ENCODE data around the gene IPCEF1.
"Not testable (repeated sequence)": the region's sequence is repeated elsewhere in the genome, so short reads cannot be mapped to it uniquely, and the experiment has no call there.

IPCEF1 gene

GRCh38 chr6:154329350-154330170 lies 27.0 kb downstream of the IPCEF1 start:
- DNase-seq, result no peak

DNA sequence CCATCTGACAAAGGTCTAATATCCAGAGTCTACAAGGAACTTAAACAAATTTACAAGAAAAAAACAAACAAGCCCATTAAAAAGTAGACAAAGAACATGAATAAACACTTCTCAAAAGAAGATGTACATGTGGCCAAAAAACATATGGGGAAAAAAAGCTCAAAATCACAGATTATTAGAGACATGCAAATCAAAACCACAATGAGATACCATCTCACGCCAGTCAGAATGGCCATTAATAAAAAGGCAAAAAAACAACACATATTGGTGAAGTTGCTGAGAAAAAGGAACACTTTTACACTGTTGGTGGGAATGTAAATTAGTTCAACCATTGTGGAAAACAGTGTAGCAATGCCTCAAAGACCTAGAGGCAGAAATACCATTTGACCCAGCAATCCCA lies 29.3 kb downstream of the IPCEF1 start:
- DNase-seq, result not testable (repeated sequence)

DNA sequence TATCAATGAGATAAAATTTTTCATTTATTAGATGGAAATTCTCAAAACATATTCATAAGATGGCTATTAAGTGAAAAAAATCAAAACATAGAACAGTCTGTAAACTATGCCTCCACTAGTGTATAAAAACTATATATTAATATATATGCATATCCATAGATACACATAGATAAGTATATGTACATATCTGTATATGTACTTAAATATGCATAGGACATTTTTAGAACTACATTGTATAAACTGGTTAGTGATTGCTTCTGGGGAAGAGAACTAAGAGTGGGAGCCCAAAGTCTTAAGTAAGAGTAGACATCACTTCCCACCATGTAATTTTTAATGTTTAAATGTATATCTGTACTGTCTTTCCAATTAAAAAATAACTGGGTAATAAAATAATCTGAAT lies 31.5 kb downstream of the IPCEF1 start:
- DNase-seq, result no peak

- DNase-seq, result no peak
These were observed 36.4 kb downstream of the IPCEF1 start for GRCh38 chr6:154320181-154320580.

GRCh38 chr6:154319231-154319858 lies 37.3 kb downstream of the IPCEF1 start:
- no peak for DNase-seq

- DNase-seq, result no peak
These were observed 37.9 kb downstream of the IPCEF1 start for GRCh38 chr6:154318721-154319120.

GRCh38 chr6:154316131-154316530 lies 40.5 kb downstream of the IPCEF1 start:
- no peak for DNase-seq

GRCh38 chr6:154314084-154314483 lies 42.5 kb downstream of the IPCEF1 start:
- DNase-seq, result no peak

- DNase-seq, result no peak
These were observed 47.6 kb downstream of the IPCEF1 start for GRCh38 chr6:154308986-154309385.

GRCh38 chr6:154307696-154308425 lies 48.7 kb downstream of the IPCEF1 start:
- no peak for DNase-seq

DNA sequence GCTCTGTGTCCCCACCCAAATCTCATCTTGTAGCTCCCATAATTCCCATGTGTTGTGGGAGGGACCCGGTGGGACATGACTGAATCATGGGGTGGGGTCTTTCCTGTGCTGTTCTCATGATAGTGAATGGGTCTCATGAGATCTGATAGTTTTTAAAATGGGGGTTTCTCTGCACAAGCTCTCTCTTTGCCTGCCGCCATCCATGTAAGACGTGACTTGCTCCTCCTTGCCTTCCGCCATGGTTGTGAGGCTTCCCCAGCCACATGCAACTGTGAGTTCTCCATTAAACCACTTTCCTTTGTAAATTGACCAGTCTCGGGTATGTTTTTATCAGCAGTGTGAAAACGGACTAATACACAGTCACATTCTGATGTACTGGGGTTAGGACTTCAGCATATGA lies 49.5 kb downstream of the IPCEF1 start:
- not testable (repeated sequence) for DNase-seq

DNA sequence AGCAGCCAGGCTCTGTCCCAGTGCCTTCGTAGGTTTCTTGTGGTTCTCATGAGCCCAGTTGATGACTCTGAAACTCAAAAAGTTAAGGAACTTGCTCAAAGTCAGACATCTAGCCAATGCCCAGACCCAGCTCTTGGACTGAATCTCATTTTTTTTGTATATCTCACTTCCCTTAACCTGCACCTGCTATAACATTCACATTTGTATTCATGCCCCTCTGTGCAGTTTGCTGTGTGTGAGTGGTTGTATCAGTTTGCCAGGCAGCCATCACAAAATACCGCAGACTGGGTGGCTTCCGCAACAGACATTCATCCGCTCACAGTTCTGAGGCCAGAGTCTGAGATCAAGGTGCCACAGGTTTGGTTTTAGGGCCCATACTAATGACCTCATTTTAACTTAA lies 49.9 kb downstream of the IPCEF1 start:
- DNase-seq, result no peak

GRCh38 chr6:154304191-154304590 lies 52.4 kb downstream of the IPCEF1 start:
- no peak for DNase-seq

- not testable (repeated sequence) for DNase-seq
These were observed 53.0 kb downstream of the IPCEF1 start for GRCh38 chr6:154303642-154304041.

- no peak for DNase-seq
These were observed 54.5 kb downstream of the IPCEF1 start for GRCh38 chr6:154301839-154302752.

GRCh38 chr6:154301086-154301625 lies 55.4 kb downstream of the IPCEF1 start:
- DNase-seq, result no peak

DNA sequence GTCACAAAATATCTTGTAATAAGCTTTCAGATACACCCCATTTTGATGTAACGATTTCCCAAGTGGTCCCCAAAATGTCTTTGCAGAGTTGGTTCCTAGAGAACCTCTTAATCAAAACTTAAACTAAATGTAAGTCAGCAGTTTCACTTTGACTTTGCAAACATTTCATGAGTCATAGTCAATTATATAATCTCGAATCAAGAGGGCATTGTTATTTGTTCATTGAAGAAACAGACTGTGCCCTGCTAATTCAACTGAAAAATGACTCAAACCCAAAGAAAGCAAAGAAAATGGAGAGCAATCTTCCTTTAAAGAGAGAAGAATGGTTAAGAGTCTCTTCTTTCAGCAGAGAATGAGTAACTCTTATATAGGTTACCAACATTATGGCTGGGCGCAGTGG lies 58.3 kb downstream of the IPCEF1 start:
- no peak for DNase-seq

DNA sequence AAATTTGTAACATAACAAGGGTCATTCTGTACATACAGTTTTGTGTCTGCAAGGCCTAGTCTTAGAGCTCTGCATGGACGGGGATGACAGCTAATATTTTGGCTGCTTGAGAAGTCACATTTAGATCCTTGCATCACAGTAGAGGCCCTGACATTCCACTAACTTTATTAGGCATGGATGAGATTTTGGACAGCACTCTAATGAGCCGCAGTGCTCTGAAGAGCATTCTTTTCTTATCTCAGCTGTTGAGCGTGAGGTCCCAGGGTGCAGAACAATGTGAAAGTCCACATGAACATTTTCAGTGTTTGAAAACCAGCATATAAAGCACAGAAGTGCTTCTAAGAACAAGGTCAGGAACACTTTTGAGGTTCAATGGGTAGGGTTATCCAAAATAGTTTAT lies 58.9 kb downstream of the IPCEF1 start:
- no peak for DNase-seq

DNA sequence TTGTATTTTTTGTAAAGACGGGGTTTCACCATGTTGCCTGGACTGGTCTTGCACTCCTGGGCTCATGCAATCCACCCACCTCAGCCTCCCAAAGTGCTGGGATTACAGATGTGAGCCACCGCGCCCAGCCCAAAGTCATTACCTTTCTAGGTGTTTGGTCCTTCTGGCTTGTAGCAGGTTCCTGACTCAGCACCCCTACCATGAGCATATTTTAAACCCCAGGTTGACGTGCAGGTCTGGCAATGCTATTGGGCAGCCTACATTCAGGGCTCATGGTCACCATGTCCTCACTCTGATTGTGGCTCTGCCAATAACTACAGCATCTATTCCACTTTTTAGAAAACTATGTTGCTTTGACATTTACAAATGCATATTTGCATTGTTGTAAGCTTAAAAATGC lies 59.4 kb downstream of the IPCEF1 start:
- DNase-seq, result no peak

DNA sequence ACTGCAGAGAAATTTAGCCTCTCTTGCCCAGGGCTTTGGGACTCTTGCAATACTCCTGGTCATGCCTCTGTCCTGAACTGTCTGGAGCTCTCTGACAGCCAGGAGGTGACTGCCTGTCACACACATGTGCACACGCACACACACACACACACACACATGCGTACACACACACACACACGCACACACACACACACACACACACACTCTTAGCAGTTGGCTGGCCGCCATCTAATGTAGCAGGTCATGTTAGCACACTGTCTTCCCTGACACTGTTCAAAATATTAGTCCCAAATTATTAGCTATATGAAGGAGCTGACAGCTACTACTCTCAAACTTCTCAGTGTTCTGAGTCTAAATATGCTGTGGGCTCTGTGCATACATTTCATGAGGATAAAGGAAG lies 60.9 kb downstream of the IPCEF1 start:
- DNase-seq, result no peak

GRCh38 chr6:154292855-154293519 lies 63.6 kb downstream of the IPCEF1 start:
- DNase-seq, result no peak

DNA sequence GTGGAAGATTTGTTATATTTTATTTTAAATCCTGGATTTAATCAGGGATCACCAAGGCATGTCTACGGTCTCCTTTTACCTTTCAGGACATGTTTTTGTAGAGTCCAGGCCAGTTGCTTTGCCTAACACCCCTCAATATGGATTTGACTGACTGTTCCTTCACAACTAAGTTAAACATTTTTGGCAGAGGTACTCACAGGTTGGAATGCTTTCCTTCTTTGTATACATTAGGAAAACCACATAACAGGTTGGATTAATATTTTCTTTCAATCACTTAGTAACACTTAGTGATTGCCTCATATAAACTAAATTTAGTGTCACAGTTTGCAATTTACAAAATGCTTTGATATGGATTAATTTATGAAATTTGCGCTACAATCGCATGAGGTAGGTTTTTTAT lies 64.5 kb downstream of the IPCEF1 start:
- DNase-seq, result no peak
